ENCODE measurements around the gene ABLIM2. TPM values are rescaled to one million over a fixed set of nuclear protein-coding genes. Genes with fewer than 3 reads are reported as not detected.

Gene ABLIM2
- total RNA-seq, 2 experiments from 2014 or later = 0.13 TPM; not detected in 1

DNA sequence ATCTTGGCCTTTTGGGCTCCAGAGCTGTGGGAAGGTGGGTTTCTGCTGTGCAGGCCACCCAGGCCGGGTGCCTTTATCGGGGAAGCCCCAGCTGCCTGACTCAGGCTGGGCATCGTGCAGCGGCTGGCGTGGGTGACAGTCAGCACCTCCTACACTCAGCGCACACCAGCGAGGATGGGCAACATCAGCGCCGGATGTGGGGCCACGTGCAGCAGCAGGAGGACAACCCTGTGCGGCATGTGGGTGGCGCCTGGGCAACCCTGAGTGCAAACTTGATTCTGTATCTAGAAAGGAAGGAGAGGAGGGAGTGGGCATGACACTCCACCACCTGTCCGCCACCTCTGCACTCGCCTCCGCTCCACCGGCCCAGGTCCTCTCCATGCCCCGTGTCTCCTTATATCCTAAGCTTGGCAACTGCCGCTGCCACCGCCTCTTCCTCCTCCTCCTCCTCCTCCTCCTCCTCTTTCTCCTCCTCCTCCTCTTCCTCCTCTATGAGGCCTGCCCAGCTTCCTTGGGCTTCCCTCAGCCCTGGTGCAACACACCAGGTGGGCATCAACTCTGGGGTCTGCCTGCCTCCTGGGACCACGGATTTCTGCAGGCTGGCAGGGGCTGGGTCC lies 111.6 kb downstream of the ABLIM2 start:
- H3K36me3 Mint-ChIP-seq (ENCODE audit: low read depth) = no peaks in the 10 kb centered on the region
- H3K27ac Mint-ChIP-seq = no peak overlapping the region
- H3K4me1 Mint-ChIP-seq = no peaks in the 10 kb centered on the region
- ChIA-PET CTCF (no interaction called here), POLR2A (no interaction called here)
- H3K4me3 Mint-ChIP-seq = no peak overlapping the region
- H3K9me3 Mint-ChIP-seq = no peaks in the 10 kb centered on the region
- DNase-seq = no peak
- peaks cover 7% of the 10 kb centered on the region for H3K27me3 Mint-ChIP-seq

DNA sequence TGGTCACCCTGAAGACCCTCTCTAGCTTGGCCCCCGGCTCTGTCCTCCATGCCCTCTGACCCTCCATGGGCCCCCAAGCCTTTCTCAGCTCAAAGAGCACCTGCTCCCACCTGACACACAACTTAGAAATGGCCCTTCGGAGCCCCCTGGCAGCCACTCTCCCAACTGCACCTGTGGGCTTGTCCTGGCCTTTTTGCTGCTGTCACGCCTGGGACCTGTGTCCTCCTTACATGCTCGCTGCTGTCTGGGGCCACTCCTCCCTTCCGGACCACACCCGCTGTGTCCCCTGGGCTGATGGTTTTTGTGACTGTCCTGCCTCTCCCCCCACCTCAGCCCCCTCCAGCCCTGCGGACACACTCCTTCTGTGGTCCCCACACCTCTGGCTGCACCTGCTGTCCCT lies 112.7 kb downstream of the ABLIM2 start:
- Mint-ChIP-seq H3K4me1 (no peaks in the 10 kb centered on the region), H3K27ac (no peak overlapping the region), H3K9me3 (no peaks in the 10 kb centered on the region), H3K36me3 (ENCODE audit: low read depth) (no peaks in the 10 kb centered on the region), H3K27me3 (peaks cover 7% of the 10 kb centered on the region), H3K4me3 (no peak overlapping the region)
- POLR2A ChIA-PET = no interaction called here
- CTCF ChIA-PET = no interaction called here
- DNase-seq = no peak

GRCh38 chr4:8044699-8045098 lies 113.9 kb downstream of the ABLIM2 start:
- H3K27ac Mint-ChIP-seq = no peak overlapping the region
- peaks cover 4% of the 10 kb centered on the region for H3K27me3 Mint-ChIP-seq
- H3K9me3 Mint-ChIP-seq = no peaks in the 10 kb centered on the region
- ChIA-PET POLR2A (no interaction called here), CTCF (no interaction called here)
- H3K4me1 Mint-ChIP-seq = no peaks in the 10 kb centered on the region
- no peak overlapping the region for H3K4me3 Mint-ChIP-seq
- no peak for DNase-seq
- H3K36me3 Mint-ChIP-seq (ENCODE audit: low read depth) = no peaks in the 10 kb centered on the region

GRCh38 chr4:8044244-8044643 lies 114.4 kb downstream of the ABLIM2 start:
- H3K4me3 Mint-ChIP-seq = no peak overlapping the region
- H3K9me3 Mint-ChIP-seq = no peaks in the 10 kb centered on the region
- ChIA-PET POLR2A (no interaction called here), CTCF (no interaction called here)
- no peaks in the 10 kb centered on the region for H3K4me1 Mint-ChIP-seq
- H3K27me3 Mint-ChIP-seq = peaks cover 6% of the 10 kb centered on the region
- no peaks in the 10 kb centered on the region for H3K36me3 Mint-ChIP-seq (ENCODE audit: low read depth)
- no peak for DNase-seq
- no peak overlapping the region for H3K27ac Mint-ChIP-seq

- no peaks in the 10 kb centered on the region for H3K36me3 Mint-ChIP-seq (ENCODE audit: low read depth)
- H3K4me3 Mint-ChIP-seq = no peak overlapping the region
- H3K9me3 Mint-ChIP-seq = no peaks in the 10 kb centered on the region
- CTCF ChIA-PET = no interaction called here
- DNase-seq = no peak
- POLR2A ChIA-PET = no interaction called here
- H3K27ac Mint-ChIP-seq = no peak overlapping the region
- H3K27me3 Mint-ChIP-seq = peaks cover 10% of the 10 kb centered on the region
- no peaks in the 10 kb centered on the region for H3K4me1 Mint-ChIP-seq
These were observed 115.0 kb downstream of the ABLIM2 start for GRCh38 chr4:8043596-8043995.

DNA sequence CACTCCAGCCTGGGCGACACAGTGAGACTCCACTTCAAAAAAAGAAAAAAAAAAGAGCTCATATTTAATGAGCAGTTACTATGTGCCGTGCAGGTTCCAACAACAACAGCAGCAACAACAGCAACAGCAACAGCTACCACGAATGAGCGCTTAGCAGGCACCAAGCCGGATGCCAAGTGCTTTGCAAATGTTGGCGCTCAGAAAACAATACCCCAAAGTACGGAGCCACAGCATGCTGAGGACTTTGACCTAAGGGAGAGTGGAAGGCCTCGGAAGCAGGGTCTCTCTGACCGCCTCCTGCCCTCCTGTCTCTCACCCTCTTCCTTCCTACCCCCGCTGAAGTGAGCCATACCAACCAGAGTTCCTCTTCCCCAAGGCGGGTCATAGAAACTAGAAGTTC lies 116.7 kb downstream of the ABLIM2 start:
- Mint-ChIP-seq H3K36me3 (ENCODE audit: low read depth) (no peaks in the 10 kb centered on the region), H3K9me3 (no peaks in the 10 kb centered on the region), H3K4me3 (no peak overlapping the region), H3K27ac (no peak overlapping the region), H3K4me1 (peaks cover 2% of the 10 kb centered on the region), H3K27me3 (peaks cover 17% of the 10 kb centered on the region)
- DNase-seq = no peak
- ChIA-PET POLR2A (no interaction called here), CTCF (no interaction called here)

GRCh38 chr4:8041172-8041571 lies 117.4 kb downstream of the ABLIM2 start:
- no peaks in the 10 kb centered on the region for H3K9me3 Mint-ChIP-seq
- no peak overlapping the region for H3K4me3 Mint-ChIP-seq
- ChIA-PET CTCF (no interaction called here), POLR2A (no interaction called here)
- H3K4me1 Mint-ChIP-seq = peaks cover 2% of the 10 kb centered on the region
- no peak overlapping the region for H3K27ac Mint-ChIP-seq
- no peak for DNase-seq
- H3K27me3 Mint-ChIP-seq = peaks cover 17% of the 10 kb centered on the region
- H3K36me3 Mint-ChIP-seq (ENCODE audit: low read depth) = no peaks in the 10 kb centered on the region

DNA sequence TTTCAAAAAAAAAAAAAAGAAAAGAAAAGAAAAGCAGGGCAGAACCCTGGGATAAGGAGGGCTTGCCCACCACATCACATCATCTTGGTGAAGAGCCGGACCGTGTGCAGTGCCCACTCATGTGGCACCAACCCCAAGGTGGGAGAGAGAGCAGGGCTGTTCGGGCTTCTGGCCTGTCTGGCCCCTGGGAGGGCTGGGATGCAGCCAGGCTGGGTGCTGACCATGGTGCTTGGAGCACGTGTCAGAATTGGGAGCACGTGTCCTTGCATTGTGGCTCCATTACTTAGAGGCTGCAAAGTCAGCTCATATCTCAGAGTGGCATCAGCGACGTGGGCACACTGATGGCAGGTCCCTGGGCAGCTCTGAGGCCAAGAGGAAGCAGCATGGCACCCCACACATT lies 118.0 kb downstream of the ABLIM2 start:
- no peaks in the 10 kb centered on the region for H3K9me3 Mint-ChIP-seq
- H3K27me3 Mint-ChIP-seq = peaks cover 17% of the 10 kb centered on the region
- H3K36me3 Mint-ChIP-seq (ENCODE audit: low read depth) = no peaks in the 10 kb centered on the region
- ChIA-PET CTCF (no interaction called here), POLR2A (no interaction called here)
- H3K4me1 Mint-ChIP-seq = peaks cover 6% of the 10 kb centered on the region
- no peak overlapping the region for H3K4me3 Mint-ChIP-seq
- DNase-seq = no peak
- no peak overlapping the region for H3K27ac Mint-ChIP-seq

- Mint-ChIP-seq H3K4me1 (peaks cover 13% of the 10 kb centered on the region), H3K27me3 (peaks cover 17% of the 10 kb centered on the region), H3K4me3 (no peak overlapping the region), H3K9me3 (no peaks in the 10 kb centered on the region), H3K36me3 (ENCODE audit: low read depth) (no peaks in the 10 kb centered on the region), H3K27ac (no peak overlapping the region)
- no peak for DNase-seq
- CTCF ChIA-PET = no interaction called here
- POLR2A ChIA-PET = no interaction called here
These were observed 118.8 kb downstream of the ABLIM2 start for GRCh38 chr4:8039853-8040252.

- Mint-ChIP-seq H3K9me3 (no peaks in the 10 kb centered on the region), H3K4me1 (peaks cover 13% of the 10 kb centered on the region), H3K27ac (no peak overlapping the region), H3K27me3 (peaks cover 12% of the 10 kb centered on the region), H3K36me3 (ENCODE audit: low read depth) (no peaks in the 10 kb centered on the region), H3K4me3 (no peak overlapping the region)
- no peak for DNase-seq
- POLR2A ChIA-PET = no interaction called here
- CTCF ChIA-PET = no interaction called here
These were observed 119.3 kb downstream of the ABLIM2 start for GRCh38 chr4:8039290-8039689.

GRCh38 chr4:8038719-8039251 lies 119.8 kb downstream of the ABLIM2 start:
- Mint-ChIP-seq H3K27me3 (peaks cover 12% of the 10 kb centered on the region), H3K4me1 (peaks cover 13% of the 10 kb centered on the region), H3K4me3 (no peak overlapping the region), H3K27ac (no peak overlapping the region), H3K36me3 (ENCODE audit: low read depth) (no peaks in the 10 kb centered on the region), H3K9me3 (no peaks in the 10 kb centered on the region)
- ChIA-PET CTCF (no interaction called here), POLR2A (no interaction called here)
- DNase-seq = no peak

DNA sequence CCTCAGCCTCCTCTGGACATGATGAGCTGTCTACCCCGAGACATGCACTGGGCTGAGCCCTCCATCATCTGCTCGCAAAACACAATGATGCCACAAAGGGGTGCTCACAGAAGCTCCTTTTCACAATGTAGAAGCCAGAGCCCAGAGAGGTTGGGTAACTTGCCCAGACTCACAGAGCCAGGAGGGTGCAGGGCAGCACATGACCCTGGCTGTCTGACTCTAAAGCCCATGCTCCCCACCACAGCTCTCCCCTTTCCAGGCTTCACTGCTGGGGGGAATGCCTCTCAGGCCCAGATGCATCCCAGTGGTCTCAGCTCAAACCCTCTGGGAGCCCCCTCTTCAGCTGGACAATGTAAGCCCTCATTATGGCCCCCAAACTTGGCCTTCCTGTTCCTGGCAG lies 120.5 kb downstream of the ABLIM2 start:
- Mint-ChIP-seq H3K4me1 (peaks cover 13% of the 10 kb centered on the region), H3K36me3 (ENCODE audit: low read depth) (no peaks in the 10 kb centered on the region), H3K4me3 (no peak overlapping the region), H3K27me3 (peaks cover 12% of the 10 kb centered on the region), H3K9me3 (no peaks in the 10 kb centered on the region), H3K27ac (no peak overlapping the region)
- ChIA-PET POLR2A (no interaction called here), CTCF (no interaction called here)
- no peak for DNase-seq

DNA sequence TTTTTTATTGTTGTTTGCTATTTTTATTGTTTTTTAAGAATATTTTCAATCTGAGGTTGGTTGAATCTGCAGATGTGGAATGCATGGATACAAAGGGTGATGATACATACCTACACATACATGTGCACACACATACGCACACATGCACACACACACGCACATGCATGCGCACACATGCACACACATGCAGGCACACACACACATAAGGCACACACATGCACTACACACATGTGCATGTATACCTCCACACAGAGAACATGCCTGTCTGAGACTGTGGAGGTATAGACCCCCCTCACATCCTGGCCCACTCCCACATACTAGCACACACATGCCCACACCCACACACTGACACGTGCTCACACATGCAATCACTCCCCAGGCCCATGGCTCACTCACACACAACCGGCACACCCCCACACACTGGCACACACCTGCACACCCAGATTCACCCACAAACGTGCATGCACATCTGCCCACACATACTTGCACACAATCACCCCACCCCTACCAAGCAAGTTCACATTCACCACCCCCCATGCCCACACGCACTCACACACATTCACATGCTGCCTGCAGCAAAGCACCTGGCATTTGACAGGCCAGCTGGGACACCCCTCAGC lies 121.4 kb downstream of the ABLIM2 start:
- no peak for DNase-seq

DNA sequence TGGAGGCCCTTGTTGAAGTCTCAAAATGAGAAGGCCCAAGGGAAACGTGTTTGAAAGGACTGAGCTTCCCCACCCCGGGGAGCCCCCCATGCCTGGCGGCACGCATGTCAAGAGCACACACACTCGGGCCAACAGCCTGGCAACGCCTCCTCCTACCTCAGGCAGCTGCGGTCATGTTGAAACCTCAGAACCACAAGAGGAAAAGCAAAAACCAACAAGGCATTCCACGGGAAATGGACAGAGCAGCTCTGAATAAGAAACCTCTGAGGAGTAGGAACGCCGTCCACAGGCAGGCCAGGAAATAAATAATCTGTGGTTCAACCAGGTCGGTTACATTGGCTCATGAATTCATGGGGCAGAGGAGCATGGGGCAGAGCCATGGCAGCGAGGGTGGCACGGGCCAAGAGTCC lies 123.2 kb downstream of the ABLIM2 start:
- peak; percentile 21 for DNase-seq
- H3K4me1 Mint-ChIP-seq = peaks cover 13% of the 10 kb centered on the region
- H3K36me3 Mint-ChIP-seq (ENCODE audit: low read depth) = no peaks in the 10 kb centered on the region
- no peaks in the 10 kb centered on the region for H3K9me3 Mint-ChIP-seq
- CTCF ChIA-PET = no interaction called here
- H3K4me3 Mint-ChIP-seq = no peak overlapping the region
- peaks cover 12% of the 10 kb centered on the region for H3K27me3 Mint-ChIP-seq
- POLR2A ChIA-PET = no interaction called here
- no peak overlapping the region for H3K27ac Mint-ChIP-seq

More for the DNA sequence above, 121.4 kb downstream of the ABLIM2 start:
- H3K27ac Mint-ChIP-seq = peak overlapping the region; percentile 47
- H3K36me3 Mint-ChIP-seq (ENCODE audit: low read depth) = no peaks in the 10 kb centered on the region
- POLR2A ChIA-PET = no interaction called here
- peaks cover 13% of the 10 kb centered on the region for H3K4me1 Mint-ChIP-seq
- H3K27me3 Mint-ChIP-seq = peaks cover 12% of the 10 kb centered on the region
- no peak overlapping the region for H3K4me3 Mint-ChIP-seq
- CTCF ChIA-PET = no interaction called here
- H3K9me3 Mint-ChIP-seq = no peaks in the 10 kb centered on the region

Data from activated CD4-positive, alpha-beta memory T cell treated with anti-CD3 and anti-CD28 coated beads, Interleukin-2, amount 10 ng/mL, durations not matched to agents 7 days and 5 days (primary cell).